SK-N-MC (cell line): Measurements from ENCODE around the gene MGAT5.

Experiments
- EZH2 ChIP-seq: fragments of 200-600 bp; sonication (generic); IDR thresholded peaks from one replicate; pipeline ENCODE4 v1.6.1; 2017; ENCODE audit warnings: antibody characterized with exemption
- POLR2AphosphoS5 ChIP-seq: IDR thresholded peaks from 2 replicates; pipeline ENCODE4 v1.6.1; 2012; ENCODE audit warnings: mild to moderate bottlenecking, low read depth, low read length, borderline replicate concordance

DNA sequence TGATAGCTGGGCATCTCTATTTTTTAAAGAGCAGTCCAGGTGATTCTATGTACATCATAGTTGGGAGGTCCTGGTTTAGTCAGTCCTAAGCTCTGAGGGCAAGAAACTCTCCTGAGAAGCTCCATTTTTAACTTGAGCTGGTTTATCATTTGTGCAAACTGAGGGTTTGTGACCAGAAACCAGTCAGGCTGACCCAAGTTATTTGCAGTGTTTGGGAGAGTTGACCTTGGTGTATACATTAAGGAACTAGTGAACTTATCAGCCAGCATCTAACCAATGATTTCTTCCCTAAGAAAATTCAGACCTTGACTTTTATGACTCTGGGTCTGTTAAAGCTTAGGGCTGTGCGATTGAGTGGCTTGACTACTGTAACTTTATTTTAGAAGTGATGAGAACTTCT is 10.6 kb upstream of the MGAT5 start:
- no peak for TF ChIP-seq POLR2AphosphoS5
- TF ChIP-seq EZH2: no peak
